SK-N-SH (cell line): ENCODE measurements around the gene WDFY2. TPM values are rescaled to one million over a fixed set of nuclear protein-coding genes. Genes with fewer than 3 reads are reported as not detected.

Source experiments
- CTCF ChIA-PET: fragments of 300-600, 350-600 bp; formaldehyde crosslinking; extraction: SDS; loops from one replicate; lab custom pipeline; 2021; lab: Yijun Ruan, JAX
- POLR2A ChIA-PET: fragments of 350-600 bp; sonication (Branson Sonifier 250); formaldehyde crosslinking; extraction: SDS; loops from one replicate; lab custom pipeline; 2020; ENCODE audit warnings: antibody characterized with exemption, inconsistent platforms; lab: Yijun Ruan, JAX
- DNase-seq: peaks from one replicate; pipeline ENCODE4 v3.0.0; 2012
- H2AFZ ChIP-seq: fragments of 200-600 bp; sonication (generic); 2 replicates; pipeline ENCODE4 v1.8.1; 2016; ENCODE audit warnings: antibody characterized with exemption, mild to moderate bottlenecking, low read depth
- H3F3A ChIP-seq: fragments of 200-600 bp; sonication (generic); replicated peaks from 2 replicates; pipeline ENCODE3; 2016; ENCODE audit warnings: antibody characterized with exemption, mild to moderate bottlenecking; ENCODE audit not compliant: insufficient read depth
- H3K27ac ChIP-seq, 2 experiments: fragments of 200-500 bp in 1 of 2; fragments of 200-600 bp in 1 of 2; sonication (Bioruptor generic) in 1 of 2; sonication (generic), shearing (Covaris generic) in 1 of 2; 2 replicates each; pipeline versions ENCODE4 v1.5.1 to v1.6.1; 2014 to 2016; ENCODE audit warnings: low read depth in 2 of 2, inconsistent platforms in 1 of 2, low read length in 1 of 2, mild to moderate bottlenecking in 1 of 2, mixed read lengths in 1 of 2
- H3K27me3 ChIP-seq: fragments of 200-600 bp; sonication (generic), shearing (Covaris generic); 2 replicates; pipeline ENCODE4 v1.6.1; 2016; ENCODE audit warnings: mixed run types; ENCODE audit not compliant: insufficient read depth
- H3K36me3 ChIP-seq, 2 experiments: fragments of 200-500 bp in 1 of 2; fragments of 200-600 bp in 1 of 2; sonication (Bioruptor generic) in 1 of 2; sonication (generic) in 1 of 2; replicated peaks in 1 of 2; 2 replicates each; pipeline versions ENCODE3 to v1.5.1; 2014 to 2016; ENCODE audit warnings: low read length in 1 of 2, mild to moderate bottlenecking in 1 of 2; ENCODE audit not compliant: insufficient read depth in 2 of 2, control insufficient read depth in 1 of 2
- H3K4me1 ChIP-seq, 2 experiments: fragments of 200-500 bp in 1 of 2; fragments of 200-600 bp in 1 of 2; sonication (Bioruptor generic) in 1 of 2; sonication (generic), shearing (Covaris generic) in 1 of 2; 2 replicates each; pipeline versions ENCODE4 v1.5.1 to v1.6.1; 2014 to 2016; ENCODE audit warnings: low read depth in 1 of 2, low read length in 1 of 2, mixed run types in 1 of 2; ENCODE audit not compliant: insufficient read depth in 2 of 2, control insufficient read depth in 1 of 2
- H3K4me2 ChIP-seq: fragments of 200-600 bp; sonication (generic), shearing (Covaris generic); 2 replicates; pipeline ENCODE4 v1.6.1; 2017; ENCODE audit warnings: mixed run types
- H3K4me3 ChIP-seq, 2 experiments: fragments of 200-500 bp in 1 of 2; fragments of 200-600 bp in 1 of 2; sonication (Bioruptor generic) in 1 of 2; sonication (generic), shearing (Covaris generic) in 1 of 2; 2 replicates each; pipeline versions ENCODE4 v1.5.1 to v1.8.1; 2014 to 2016; ENCODE audit warnings: low read depth in 2 of 2, inconsistent platforms in 1 of 2, low read length in 1 of 2, mild to moderate bottlenecking in 1 of 2, mixed read lengths in 1 of 2, moderate library complexity in 1 of 2
- H3K79me2 ChIP-seq: fragments of 200-600 bp; sonication (generic); 2 replicates; pipeline ENCODE4 v1.8.1; 2017; ENCODE audit warnings: mild to moderate bottlenecking; ENCODE audit not compliant: insufficient read depth
- H3K9ac ChIP-seq: fragments of 200-600 bp; sonication (generic); 2 replicates; pipeline ENCODE4 v1.6.1; 2017; ENCODE audit warnings: mixed run types
- H3K9me2 ChIP-seq: fragments of 200-600 bp; sonication (generic); 2 replicates; pipeline ENCODE4 v1.6.1; 2017; ENCODE audit warnings: mixed run types
- H3K9me3 ChIP-seq: fragments of 200-600 bp; sonication (generic); 2 replicates; pipeline ENCODE4 v1.6.1; 2017; ENCODE audit warnings: mixed run types, mild to moderate bottlenecking, moderate library complexity
- H4K20me1 ChIP-seq: fragments of 200-600 bp; sonication (generic); 2 replicates; pipeline ENCODE4 v1.6.1; 2017; ENCODE audit warnings: mild to moderate bottlenecking, mixed run types; ENCODE audit not compliant: insufficient read depth
- CHD2 ChIP-seq: fragments of 150-350 bp; IDR thresholded peaks from 2 replicates; pipeline ENCODE4 v1.6.1; 2018; ENCODE audit warnings: low read length; ENCODE audit not compliant: partially characterized antibody
- EZH2phosphoT487 ChIP-seq: fragments of 200-600 bp; sonication (generic); IDR thresholded peaks from 2 replicates; pipeline ENCODE4 v1.6.1; 2017; ENCODE audit warnings: low read depth, mixed run types, mild to moderate bottlenecking, antibody characterized with exemption, moderate library complexity, borderline replicate concordance
- FOSL2 ChIP-seq: IDR thresholded peaks from 2 replicates; pipeline ENCODE4 v1.4.0; 2012; ENCODE audit warnings: low read depth, mild to moderate bottlenecking, moderate library complexity, borderline replicate concordance
- MXI1 ChIP-seq: IDR thresholded peaks from 2 replicates; pipeline ENCODE4 v1.6.1; 2012; ENCODE audit warnings: mild to moderate bottlenecking, low read depth, low read length, improper control_type of control experiment
- NFIC ChIP-seq: IDR thresholded peaks from 2 replicates; pipeline ENCODE4 v1.4.0; 2012; ENCODE audit warnings: borderline replicate concordance
- POLR2AphosphoS5 ChIP-seq: IDR thresholded peaks from 2 replicates; pipeline ENCODE4 v1.6.1; 2012; ENCODE audit warnings: low read depth, low read length
- RAD21 ChIP-seq: IDR thresholded peaks from 2 replicates; pipeline ENCODE4 v1.6.1; 2012; ENCODE audit warnings: mild to moderate bottlenecking, low read length
- RCOR1 ChIP-seq: fragments of 150-350 bp; IDR thresholded peaks from 2 replicates; pipeline ENCODE4 v1.6.1; 2017; ENCODE audit warnings: antibody characterized with exemption, low read length
- RFX5 ChIP-seq: IDR thresholded peaks from 2 replicates; pipeline ENCODE4 v1.6.1; 2012; ENCODE audit warnings: mild to moderate bottlenecking, improper control_type of control experiment, low read length
- SMC3 ChIP-seq: IDR thresholded peaks from 2 replicates; pipeline ENCODE4 v1.6.1; 2012; ENCODE audit warnings: low read depth, low read length, improper control_type of control experiment
- TCF12 ChIP-seq: IDR thresholded peaks from 2 replicates; pipeline ENCODE4 v1.4.0; 2012
- USF1 ChIP-seq: IDR thresholded peaks from 2 replicates; pipeline ENCODE4 v1.4.0; 2012; ENCODE audit warnings: low read depth, borderline replicate concordance
- YY1 ChIP-seq: IDR thresholded peaks from 2 replicates; pipeline ENCODE4 v1.4.0; 2012; ENCODE audit warnings: low read depth, mild to moderate bottlenecking
- WGBS: methylation state at CpG from one replicate; pipeline ENCODE4 v1.1.6; 2017; ENCODE audit warnings: low lambda C conversion rate; 5-methylcytosine and 5-hydroxymethylcytosine counted together
- polyA plus RNA-seq, 3 experiments: library from polyadenylated mRNA; depleted of rRNA; stranded (reverse); fragments of >200 nt; gene quantifications; 2 replicates each; pipeline ENCODE4 v1.2.3, GENCODE V29; 2012
- TF ChIP-seq, protein P1 (sequence below): fragments of 200-600 bp; sonication (generic); IDR thresholded peaks from 2 replicates; pipeline ENCODE4 v1.6.1; 2017; ENCODE audit warnings: antibody characterized with exemption, mild to moderate bottlenecking, moderate library complexity
- TF ChIP-seq, protein P2 (sequence below): IDR thresholded peaks from 2 replicates; pipeline ENCODE4 v1.4.0; 2012; ENCODE audit warnings: low read depth, borderline replicate concordance

The WDFY2 gene
- polyA plus RNA-seq, 1 of the 3 experiments (the other 2 are of a cell fraction) = 4.1 TPM

DNA sequence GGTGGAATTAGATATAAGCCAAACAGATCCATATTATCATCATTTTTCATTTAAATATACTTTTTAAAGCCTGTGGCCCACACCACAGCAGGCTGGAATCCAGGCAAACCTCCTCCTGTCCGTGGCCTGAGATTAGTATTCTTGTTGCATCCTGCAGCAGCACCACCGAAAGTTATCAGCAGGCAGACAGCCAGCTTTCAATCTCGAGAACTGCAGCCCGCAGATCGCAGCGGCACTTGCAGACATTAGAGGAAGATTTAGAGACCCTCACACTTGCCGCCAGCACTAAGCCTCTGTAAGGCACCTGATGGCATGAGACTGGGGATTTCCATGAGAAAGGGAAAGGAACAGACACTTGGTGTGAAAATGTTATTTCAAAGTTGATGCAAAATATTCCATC lies 212.3 kb downstream of the WDFY2 start:
- CTCF ChIA-PET = interaction anchor here (0.7 to 4.8 kb wide), 17 partner anchors 9 to 510 kb away, joined by 3 to 80 read pairs (median 8); no protein-coding TSS in a partner anchor

DNA sequence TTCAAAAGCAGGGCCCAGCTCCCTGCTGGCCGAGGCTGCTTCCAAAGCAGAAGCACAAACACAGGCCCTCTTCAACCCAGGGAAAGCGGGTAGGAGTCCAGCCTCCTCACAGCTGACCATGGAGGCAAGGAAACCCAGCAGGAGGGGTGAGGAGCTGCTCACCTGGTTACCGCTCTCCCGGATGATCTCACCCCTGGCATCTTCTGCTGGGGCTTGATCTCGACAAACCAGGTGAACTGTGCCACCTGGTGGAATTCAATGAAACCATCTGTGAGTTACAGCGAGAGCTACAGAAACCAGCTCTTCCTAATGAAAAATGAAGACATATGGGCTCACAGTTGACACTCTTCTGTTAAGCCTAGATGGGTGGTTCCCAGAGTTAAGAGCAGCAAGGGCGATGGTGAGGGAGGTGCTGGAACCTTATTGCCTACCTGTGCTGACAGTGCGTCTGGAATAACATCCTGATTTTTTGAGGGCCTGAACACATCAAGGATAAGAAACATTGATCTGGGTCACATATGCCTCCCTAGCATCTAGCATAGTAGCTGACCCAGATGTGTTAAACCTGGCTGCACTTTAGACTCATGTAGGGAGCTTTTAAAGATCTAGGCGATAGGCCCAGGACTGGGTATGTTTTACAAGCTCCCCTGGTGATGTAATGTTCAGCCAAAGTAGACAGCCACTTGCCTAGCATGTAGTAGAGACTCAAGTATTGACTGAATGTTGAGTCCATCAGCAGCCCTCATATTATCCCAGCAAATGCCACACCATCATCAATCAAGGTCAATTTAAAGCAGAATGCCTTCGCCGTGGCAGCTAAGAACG lies 213.6 kb downstream of the WDFY2 start:
- H4K20me1 ChIP-seq = no peaks in the 10 kb centered on the region
- TF ChIP-seq, protein P1, sequence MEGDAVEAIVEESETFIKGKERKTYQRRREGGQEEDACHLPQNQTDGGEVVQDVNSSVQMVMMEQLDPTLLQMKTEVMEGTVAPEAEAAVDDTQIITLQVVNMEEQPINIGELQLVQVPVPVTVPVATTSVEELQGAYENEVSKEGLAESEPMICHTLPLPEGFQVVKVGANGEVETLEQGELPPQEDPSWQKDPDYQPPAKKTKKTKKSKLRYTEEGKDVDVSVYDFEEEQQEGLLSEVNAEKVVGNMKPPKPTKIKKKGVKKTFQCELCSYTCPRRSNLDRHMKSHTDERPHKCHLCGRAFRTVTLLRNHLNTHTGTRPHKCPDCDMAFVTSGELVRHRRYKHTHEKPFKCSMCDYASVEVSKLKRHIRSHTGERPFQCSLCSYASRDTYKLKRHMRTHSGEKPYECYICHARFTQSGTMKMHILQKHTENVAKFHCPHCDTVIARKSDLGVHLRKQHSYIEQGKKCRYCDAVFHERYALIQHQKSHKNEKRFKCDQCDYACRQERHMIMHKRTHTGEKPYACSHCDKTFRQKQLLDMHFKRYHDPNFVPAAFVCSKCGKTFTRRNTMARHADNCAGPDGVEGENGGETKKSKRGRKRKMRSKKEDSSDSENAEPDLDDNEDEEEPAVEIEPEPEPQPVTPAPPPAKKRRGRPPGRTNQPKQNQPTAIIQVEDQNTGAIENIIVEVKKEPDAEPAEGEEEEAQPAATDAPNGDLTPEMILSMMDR = peak; percentile 59
- TF ChIP-seq EZH2phosphoT487 (no peak), RCOR1 (0 out of 2 replicates have a peak, but pooled peaks have one; percentile 29), SMC3 (peak; percentile 85), USF1 (no peak), MXI1 (no peak), NFIC (no peak), CHD2 (no peak), RFX5 (no peak), POLR2AphosphoS5 (no peak), RAD21 (peak; percentile 93), FOSL2 (no peak)
- no peaks in the 10 kb centered on the region for H3K9me2 ChIP-seq
- no peaks in the 10 kb centered on the region for H3K36me3 ChIP-seq
- no peak overlapping the region for H3K4me2 ChIP-seq
- H3K9ac ChIP-seq = no peak overlapping the region
- no peaks in the 10 kb centered on the region for H3K9me3 ChIP-seq
- no peaks in the 10 kb centered on the region for H3K27me3 ChIP-seq
- peaks cover 13% of the 10 kb centered on the region for H3F3A ChIP-seq
- WGBS = 77% methylated on average over 10 of the region's 12 CpGs
- no peak overlapping the region for H3K4me3 ChIP-seq
- no peaks in the 10 kb centered on the region for H3K79me2 ChIP-seq
- H2AFZ ChIP-seq = no peak overlapping the region
- peak overlapping the region in 1 of 2 experiments; percentile 50; a peak in 1 of 4 replicates for H3K27ac ChIP-seq
- peak; percentile 76 for DNase-seq
- POLR2A ChIA-PET = interaction anchor here (0.8 to 3.1 kb wide), 6 partner anchors 12 to 347 kb away, joined by 3 to 30 read pairs (median 7); partner anchors contain the start of genes INTS6 and WDFY2
- H3K4me1 ChIP-seq = peaks cover 19 to 44% of the 10 kb centered on the region in 2 experiments
- CTCF ChIA-PET = interaction anchor here (0.6 to 4.8 kb wide), 75 partner anchors 7 to 693 kb away, joined by 3 to 80 read pairs (median 4); partner anchors contain the start of gene INTS6

More for the DNA sequence above, 212.3 kb downstream of the WDFY2 start:
- POLR2A ChIA-PET = interaction anchor here (1.9 to 3.1 kb wide), 2 partner anchors 212 to 343 kb away, joined by 7 to 26 read pairs; partner anchors contain the start of genes INTS6 and WDFY2
- WGBS = 93% methylated on average over 7 of the region's 7 CpGs
- H3K36me3 ChIP-seq = no peaks in the 10 kb centered on the region
- H3K9ac ChIP-seq = no peak overlapping the region
- no peaks in the 10 kb centered on the region for H3K9me3 ChIP-seq
- H3K4me1 ChIP-seq = peaks cover 6 to 31% of the 10 kb centered on the region in 2 experiments; a peak in 3 of 4 replicates
- H4K20me1 ChIP-seq = no peaks in the 10 kb centered on the region
- H3K9me2 ChIP-seq = no peaks in the 10 kb centered on the region
- no peak overlapping the region; a peak in 1 of 4 replicates for H3K27ac ChIP-seq
- H3K4me2 ChIP-seq = no peak overlapping the region
- no peak overlapping the region for H3K4me3 ChIP-seq
- H3F3A ChIP-seq = peaks cover 8% of the 10 kb centered on the region
- TF ChIP-seq YY1 (no peak), TCF12 (no peak), RAD21 (no peak)
- TF ChIP-seq, protein P2, sequence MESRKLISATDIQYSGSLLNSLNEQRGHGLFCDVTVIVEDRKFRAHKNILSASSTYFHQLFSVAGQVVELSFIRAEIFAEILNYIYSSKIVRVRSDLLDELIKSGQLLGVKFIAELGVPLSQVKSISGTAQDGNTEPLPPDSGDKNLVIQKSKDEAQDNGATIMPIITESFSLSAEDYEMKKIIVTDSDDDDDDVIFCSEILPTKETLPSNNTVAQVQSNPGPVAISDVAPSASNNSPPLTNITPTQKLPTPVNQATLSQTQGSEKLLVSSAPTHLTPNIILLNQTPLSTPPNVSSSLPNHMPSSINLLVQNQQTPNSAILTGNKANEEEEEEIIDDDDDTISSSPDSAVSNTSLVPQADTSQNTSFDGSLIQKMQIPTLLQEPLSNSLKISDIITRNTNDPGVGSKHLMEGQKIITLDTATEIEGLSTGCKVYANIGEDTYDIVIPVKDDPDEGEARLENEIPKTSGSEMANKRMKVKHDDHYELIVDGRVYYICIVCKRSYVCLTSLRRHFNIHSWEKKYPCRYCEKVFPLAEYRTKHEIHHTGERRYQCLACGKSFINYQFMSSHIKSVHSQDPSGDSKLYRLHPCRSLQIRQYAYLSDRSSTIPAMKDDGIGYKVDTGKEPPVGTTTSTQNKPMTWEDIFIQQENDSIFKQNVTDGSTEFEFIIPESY = no peak
- DNase-seq = no peak
- no peaks in the 10 kb centered on the region for H3K79me2 ChIP-seq
- no peaks in the 10 kb centered on the region for H3K27me3 ChIP-seq
- H2AFZ ChIP-seq = no peak overlapping the region
